NCI-H1436 (cell line): ENCODE measurements around the gene SLMAP.
"Not testable (repeated sequence)": the region's sequence is repeated elsewhere in the genome, so short reads cannot be mapped to it uniquely, and the experiment has no call there.

Experiments
- DNase-seq: peaks from one replicate; lab custom pipeline; 2025; lab: John Stamatoyannopoulos, UW

SLMAP gene

DNA sequence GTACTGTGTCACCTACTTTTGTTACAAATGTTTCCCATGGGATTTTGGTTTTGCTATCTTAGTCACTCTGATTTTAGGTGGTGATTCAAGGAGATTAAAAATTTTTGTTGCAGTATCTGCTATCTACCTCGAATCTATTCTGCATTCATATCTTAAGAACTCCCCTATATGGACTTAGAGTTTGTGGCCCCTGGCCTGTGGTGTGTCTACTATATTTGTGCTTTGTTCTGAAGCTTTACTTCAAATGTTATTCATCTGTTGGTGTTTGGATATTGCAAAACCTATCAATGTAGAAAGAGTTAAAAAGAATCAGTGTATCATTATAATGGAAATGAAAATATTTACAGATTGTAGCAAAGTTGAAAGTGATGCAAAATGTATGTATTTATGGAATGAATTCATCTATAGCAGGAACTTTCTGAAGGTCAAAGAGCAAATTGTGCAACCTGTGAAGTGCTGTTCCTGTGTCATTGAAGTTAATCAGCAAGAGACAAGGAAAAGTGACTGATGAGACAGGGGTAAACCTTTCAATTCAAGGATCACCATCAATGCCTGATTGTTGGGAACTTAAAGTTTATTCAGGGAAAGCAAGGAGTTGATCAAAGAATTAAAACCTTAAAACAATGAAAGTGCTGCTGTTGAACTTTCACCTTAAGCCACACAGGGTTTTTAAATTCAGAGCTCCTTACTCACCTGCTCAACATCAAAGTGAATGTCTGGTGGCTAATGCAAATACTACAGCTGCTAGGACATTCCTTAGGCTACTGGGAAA lies 71.0 kb downstream of the SLMAP start:
- no peak for DNase-seq

GRCh38 chr3:57827757-57828156 lies 71.6 kb downstream of the SLMAP start:
- DNase-seq = no peak

DNA sequence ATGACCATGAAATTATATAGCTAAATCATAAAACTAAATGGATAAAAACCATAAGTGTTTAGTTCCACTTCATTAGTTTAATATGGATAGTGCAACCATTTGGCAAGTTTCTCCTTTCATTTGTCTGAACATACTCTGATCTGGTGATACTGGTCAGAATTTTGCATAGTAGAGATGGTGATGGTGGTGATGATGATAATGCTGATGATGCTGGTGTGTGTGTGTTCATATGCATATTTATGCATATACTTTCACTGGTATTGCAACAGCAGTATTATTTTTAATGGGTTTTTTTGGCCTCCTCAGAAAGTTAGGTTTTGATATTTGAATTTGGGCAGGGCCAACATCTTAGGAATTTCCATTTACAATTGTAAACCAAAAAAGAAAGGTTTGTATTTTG lies 76.4 kb downstream of the SLMAP start:
- no peak for DNase-seq

DNA sequence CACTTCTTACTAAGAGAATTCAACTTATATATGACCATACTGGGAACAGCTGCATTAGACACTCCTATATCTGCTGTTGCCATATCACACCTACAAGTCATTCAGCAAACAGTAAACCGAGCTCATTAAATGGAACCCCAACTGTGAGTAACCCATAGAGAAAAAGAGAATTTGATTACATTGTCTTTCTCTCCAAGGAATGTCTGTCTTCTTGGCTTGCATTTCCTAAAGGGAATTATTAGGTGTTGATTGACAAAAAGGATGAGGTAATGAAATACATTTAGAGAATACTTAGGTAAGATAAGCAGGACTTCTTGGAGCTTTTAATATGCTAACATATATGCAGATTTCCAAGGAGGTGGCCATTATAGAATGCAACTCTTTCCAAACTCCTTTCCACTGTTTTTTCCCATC lies 76.8 kb downstream of the SLMAP start:
- DNase-seq = no peak

DNA sequence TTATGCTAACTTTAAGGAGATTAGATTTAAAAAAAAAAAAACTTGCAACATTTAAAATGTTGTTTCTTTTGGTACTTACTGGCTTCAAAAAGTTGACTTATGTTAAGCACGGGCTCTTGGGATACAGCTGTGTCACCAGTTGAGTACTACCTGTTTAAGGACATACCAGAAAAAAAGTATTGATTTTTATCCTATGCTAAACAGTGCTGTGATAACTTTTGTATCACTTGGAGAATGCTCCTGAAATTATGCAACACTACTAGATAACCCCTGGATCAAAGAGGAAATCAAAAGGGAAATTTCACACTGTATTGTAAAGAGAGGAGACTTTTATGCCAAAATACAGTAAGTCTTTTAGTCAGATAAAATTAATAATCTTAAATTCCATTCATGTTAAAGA lies 77.7 kb downstream of the SLMAP start:
- DNase-seq = no peak

GRCh38 chr3:57837686-57838085 lies 81.6 kb downstream of the SLMAP start:
- DNase-seq = no peak

GRCh38 chr3:57838627-57839026 lies 82.5 kb downstream of the SLMAP start:
- no peak for DNase-seq

DNA sequence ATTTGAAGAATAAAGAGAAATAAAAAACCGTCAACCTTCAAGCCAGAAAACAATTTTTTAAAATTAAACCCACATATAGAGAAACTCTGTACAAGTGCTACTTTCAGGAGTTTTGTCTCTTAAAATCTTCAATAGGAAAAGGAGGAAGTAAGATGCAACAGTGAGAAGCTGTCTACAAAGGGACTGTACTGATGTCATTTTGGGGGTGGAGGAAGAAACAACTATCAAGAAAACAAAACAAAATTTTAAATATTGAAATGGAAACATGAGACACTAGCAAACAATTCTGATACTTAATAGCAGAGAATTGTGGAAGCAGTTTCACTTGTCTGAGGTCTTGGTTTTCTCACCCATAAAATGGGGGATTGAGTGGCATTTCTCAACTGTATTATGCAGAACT lies 84.4 kb downstream of the SLMAP start:
- no peak for DNase-seq

GRCh38 chr3:57841818-57842217 lies 85.7 kb downstream of the SLMAP start:
- no peak for DNase-seq

GRCh38 chr3:57848177-57848738 lies 92.1 kb downstream of the SLMAP start:
- DNase-seq = no peak

DNA sequence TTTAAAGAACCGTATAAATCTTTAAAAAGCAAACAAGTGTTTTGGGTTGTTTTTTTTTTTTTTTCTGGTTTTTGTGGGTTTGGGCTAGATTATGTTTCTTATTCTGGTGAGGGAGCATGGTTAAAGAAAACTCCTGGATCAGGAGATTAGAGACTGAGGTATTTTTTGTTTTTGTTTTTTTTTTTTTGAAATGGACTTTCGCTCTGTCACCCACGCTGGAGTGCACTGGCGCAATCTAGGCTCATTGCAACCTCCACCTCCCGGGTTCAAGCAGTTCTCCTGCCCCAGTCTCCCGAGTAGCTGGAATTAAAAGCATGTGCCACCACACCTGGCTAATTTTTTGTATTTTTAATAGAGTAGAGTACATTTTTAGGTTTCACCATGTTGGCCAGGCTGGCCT lies 95.2 kb downstream of the SLMAP start:
- DNase-seq = no peak

DNA sequence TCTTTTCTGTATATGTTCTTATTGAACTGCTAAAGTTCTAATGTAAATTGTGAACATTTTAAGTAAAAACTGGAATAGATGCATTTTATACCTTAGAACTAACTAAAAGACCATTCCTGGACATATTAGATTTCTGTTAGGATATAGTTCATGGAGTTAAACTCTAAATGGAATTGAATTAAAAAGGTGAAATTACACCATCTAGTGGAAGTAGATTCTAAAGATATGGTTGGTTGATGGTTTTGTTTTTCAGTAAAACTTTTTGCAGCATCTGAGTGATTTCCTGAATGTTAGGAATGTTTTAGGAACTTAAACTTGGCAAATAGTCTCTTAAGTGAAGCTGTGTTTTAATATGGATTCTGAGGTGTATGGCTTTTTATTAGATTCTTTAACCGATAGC lies 96.8 kb downstream of the SLMAP start:
- DNase-seq = no peak

DNA sequence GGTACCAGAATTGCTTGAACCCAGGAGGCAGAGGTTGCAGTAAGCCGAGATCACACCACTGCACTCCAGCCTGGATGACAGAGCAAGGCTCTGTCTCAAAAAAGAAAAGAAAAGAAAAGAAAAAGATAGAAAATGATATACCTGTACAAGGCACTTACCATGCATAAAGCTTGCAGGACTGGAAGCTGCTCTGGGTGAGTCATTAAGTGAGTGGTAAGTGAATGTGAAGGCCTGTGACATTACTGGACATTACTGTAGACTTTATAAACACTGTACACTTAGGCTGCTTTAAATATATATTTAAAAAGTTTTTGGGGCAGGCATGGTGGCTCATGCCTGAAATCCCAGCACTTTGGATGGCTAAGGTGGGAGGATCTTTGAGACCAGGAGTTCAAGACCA lies 99.2 kb downstream of the SLMAP start:
- no peak for DNase-seq

DNA sequence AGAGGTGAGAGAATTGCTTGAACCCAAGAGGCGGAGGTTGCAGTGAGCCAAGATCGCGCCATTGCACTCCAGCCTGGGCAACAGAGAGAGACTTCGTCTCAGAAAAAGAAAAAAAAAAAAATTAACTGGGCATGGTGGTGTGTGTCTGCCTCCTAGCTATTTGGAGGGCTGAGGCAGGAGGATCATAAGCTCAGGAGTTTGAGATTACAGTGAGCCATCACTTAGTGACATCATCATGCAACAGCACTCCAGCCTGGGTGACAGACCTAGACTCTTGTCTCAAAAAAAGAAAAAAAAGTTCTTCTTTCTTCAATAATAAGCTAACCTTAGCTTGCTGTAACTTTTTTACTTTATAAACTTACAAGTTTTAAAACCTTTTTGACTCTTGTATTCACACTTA lies 99.8 kb downstream of the SLMAP start:
- DNase-seq = no peak

- DNase-seq = no peak
These were observed 100.6 kb downstream of the SLMAP start for GRCh38 chr3:57856675-57857074.

- DNase-seq = no peak
These were observed 106.8 kb downstream of the SLMAP start for GRCh38 chr3:57862894-57863293.

GRCh38 chr3:57863380-57863779 lies 107.3 kb downstream of the SLMAP start:
- no peak for DNase-seq

DNA sequence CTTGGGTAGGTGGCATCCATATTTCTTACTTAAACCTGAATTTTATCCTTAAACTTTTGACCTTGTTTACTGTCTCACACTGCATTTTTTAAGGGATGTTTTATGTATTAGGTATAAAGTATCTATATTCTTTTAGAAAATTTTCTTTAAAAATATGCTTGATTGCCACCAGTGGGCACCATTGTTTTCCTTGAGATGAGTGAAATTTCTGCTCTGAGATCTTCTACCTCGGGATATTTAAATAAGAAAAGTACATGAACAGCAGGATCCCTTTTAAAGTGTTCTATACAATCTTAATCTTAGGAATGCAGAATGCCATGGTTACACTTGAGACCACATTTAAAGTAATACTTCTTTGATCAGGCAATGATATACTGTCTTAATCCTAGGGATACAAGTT lies 108.7 kb downstream of the SLMAP start:
- DNase-seq = no peak

- not testable (repeated sequence) for DNase-seq
These were observed 113.0 kb downstream of the SLMAP start for GRCh38 chr3:57869110-57869509.

DNA sequence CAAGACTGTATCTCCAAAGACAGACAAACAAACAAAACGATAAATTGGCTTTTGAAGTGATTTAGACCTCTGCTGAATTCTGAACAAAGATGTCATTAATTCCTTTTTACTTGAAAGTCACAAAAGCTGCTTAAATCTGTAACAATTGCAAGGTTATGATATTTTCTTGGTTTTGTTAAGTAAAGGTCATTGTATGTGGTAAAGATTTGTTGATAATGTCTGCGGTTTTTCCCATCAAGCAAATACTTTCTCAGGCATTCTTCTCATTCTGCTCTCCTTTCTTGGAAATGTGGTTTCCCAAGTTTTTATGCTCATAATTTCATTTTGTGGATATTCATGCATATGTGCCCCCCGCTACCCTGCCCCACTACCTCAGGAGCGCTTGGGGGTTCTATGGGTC lies 116.5 kb downstream of the SLMAP start:
- DNase-seq = no peak

DNA sequence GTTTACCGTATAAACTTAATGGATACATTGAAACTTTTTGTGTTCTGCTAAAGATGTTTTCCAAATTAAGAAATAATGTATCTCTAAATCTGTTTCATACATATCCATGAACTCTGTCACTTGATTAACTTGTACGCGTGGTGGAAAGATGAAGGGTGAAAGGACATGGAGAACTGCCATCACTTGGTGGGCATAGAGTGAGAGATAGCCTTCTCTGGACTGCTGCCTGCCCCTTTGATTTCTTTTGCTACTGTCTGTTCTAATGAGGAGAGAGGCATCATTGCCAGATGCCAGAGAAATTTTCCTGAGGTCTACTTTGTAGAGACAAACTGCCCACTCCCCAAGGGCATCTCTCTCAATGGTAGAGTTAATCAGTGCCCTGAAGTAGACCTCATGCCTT lies 120.5 kb downstream of the SLMAP start:
- no peak for DNase-seq

- no peak for DNase-seq
These were observed 121.0 kb downstream of the SLMAP start for GRCh38 chr3:57877116-57877515.

DNA sequence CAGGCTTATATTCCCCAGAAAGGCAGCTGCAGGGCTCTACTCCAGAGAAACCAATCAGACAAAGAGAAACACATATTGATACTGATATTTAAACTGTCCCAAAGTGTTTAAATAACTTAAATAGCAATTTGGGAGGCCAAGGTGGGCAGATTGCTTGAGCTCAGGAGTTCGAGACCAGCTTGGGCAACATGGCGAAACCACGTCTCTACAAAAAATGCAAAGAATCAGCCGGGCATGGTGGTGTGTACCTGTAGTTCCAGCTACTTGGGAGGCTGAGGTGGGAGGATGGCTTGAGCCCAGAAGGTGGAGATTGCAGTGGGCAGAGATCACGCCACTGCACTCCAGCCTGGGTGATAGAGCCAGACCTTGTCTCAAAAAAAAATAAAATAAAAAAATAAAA lies 128.3 kb downstream of the SLMAP start:
- DNase-seq = not testable (repeated sequence)

DNA sequence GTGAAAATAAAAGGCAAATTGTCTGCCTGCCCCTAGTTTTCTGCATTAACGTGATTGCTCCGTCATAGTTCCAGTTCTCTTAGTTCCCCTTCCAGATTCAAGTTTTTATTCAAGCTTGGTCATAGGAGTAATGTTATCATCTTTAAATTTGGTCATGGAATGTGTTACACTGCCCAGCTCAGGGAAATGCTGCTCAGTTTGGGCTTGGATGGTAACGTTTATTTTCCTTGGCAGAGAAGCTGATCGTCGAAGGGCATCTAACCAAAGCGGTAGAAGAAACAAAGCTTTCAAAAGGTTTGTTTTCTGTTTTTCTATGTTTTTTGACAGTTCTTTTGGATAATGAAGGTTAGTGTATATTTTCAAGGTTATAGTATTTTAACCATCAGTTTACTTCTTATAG lies 133.7 kb downstream of the SLMAP start:
- no peak for DNase-seq
